Suppressor macrophage (primary cell): ENCODE measurements around the gene NOX1.
"Not testable (repeated sequence)": the region's sequence is repeated elsewhere in the genome, so short reads cannot be mapped to it uniquely, and the experiment has no call there.

Experiments
- DNase-seq, 4 experiments: peaks; one replicate each; pipeline ENCODE4 v3.0.0-alpha.2; 2020 to 2022

Gene NOX1

DNA sequence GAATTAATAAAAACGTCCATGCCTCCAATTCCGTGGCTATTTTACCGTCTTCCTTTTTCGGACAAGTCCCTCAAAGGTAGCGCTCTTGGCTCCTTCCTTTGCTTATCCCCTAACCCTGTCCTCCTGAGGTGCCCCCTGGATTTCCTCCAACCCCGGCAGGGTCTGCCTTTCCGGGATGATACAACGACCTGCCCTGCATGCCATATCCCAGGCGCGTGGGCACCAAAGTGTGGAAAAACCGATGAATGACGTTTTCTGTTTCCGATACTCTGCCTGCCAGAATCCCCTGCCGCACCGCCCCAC, 54.7 kb downstream of the NOX1 start:
- DNase-seq, result no peak

DNA sequence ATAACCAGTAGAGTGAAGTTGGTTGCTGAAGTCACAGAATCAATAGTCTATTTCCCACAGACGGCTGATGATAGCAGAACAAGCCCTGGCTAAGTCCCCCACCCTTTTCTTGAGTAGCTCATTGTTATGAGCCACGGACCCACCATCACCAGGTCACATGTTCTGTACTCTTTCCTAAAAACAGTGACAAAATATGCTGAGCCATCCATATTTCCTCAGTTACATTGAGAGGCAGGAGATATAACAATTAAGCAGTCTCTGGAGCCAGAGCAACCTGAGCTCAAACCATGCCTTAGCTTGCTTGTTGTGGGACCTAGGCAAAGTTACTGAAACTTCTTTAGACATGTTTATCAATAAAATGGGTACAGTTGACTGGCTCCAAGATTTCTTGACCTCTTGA, 56.8 kb downstream of the NOX1 start:
- DNase-seq, result no peak

- no peak for DNase-seq
Measured at GRCh38 chrX:100812216-100813158, 61.7 kb downstream of the NOX1 start.

DNA sequence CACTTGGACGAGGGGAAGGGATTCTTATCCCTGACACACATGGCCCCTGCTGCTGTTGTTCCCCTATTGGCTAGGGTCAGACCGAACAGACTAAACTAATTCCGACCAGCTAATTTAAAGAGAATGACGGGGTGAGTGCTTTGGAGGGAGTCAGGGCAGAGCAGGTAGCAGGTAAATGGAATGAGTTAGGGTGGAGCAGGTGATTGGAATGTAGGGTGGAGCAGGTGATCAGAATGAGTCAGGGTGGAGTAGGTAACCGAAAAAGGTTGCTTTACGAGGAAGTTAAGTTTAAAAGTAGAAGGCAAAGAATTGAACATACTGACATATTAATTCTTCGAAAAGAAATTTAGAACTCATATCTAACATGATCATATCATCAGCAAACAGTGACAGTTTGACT, 65.9 kb downstream of the NOX1 start:
- DNase-seq, result not testable (repeated sequence)

DNA sequence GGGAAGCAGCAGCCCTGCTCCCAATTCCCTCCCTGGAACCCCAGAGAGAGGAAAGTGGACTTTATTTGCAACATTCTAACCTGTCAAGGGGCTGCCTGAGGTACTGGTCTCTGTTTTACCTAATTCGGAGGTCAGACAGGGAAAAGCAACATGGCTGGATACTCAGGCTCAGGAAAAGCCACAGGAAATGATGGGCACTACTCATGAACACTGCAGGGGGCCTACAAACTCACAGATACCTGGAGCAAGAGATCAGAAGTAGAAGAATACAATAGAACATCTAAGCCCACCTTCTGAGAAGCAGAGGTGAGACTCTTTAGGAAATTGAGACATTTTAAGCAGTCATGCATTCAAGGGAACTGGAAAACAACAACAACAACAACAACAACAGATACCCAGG, 69.4 kb downstream of the NOX1 start:
- no peak for DNase-seq

DNA sequence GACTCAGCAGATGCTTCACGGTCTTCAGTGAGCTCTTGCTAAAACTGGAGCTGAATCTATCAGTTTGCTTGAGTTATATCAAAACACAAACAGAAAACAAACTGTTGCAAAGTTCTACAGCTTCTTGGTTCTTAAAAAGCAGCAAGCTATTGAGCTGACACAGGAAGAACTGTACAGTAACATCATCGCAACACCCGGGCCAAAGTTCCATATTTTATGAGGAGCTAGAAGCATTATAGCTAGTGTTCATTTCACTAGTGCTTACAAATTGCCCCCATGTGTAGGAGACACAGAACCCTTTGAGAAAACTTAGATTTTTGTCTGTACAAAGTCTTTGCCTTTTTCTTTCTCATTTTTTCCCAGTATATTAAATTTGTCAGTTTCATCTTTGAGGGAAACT, 71.3 kb downstream of the NOX1 start:
- no peak for DNase-seq

- no peak for DNase-seq
Measured at GRCh38 chrX:100798484-100799214, 75.5 kb downstream of the NOX1 start.

GRCh38 chrX:100797359-100797758, 76.8 kb downstream of the NOX1 start:
- no peak for DNase-seq

DNA sequence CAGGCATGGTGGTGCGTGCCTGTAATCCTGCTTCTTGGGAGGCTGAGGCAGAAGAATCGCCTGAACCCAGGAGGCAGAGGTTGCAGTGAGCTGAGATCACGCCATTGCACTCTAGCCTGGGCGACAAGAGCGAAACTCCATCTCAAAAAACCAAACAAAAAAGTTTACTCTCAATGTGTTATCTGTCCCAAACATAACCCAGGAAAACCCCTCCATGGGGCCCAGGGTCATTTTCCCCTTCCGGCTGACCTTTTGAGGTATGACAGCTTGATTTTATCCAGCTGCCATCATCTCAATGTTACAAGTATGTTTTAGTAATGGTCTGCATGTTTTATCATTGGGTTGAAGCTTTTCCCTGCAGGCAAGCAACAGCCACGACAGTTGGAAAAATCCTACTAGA, 77.8 kb downstream of the NOX1 start:
- DNase-seq, result not testable (repeated sequence)
